GM19025 (cell line): ENCODE data around the gene P2RX7.
"Not testable (repeated sequence)": the region's sequence is repeated elsewhere in the genome, so short reads cannot be mapped to it uniquely, and the experiment has no call there.

Experiments
- ATAC-seq: cut with Tn5 transposase; IDR thresholded peaks from one replicate; pipeline ENCODE4 v1.9.1; 2021; ENCODE audit warnings: mild to moderate bottlenecking, low read depth, moderate library complexity; ENCODE audit not compliant: unreplicated experiment

P2RX7 gene

GRCh38 chr12:121131941-121132341, 735 bp upstream of the P2RX7 start:
- no peak for ATAC-seq

GRCh38 chr12:121133838-121134237, 1.2 kb downstream of the P2RX7 start:
- ATAC-seq, result no peak

GRCh38 chr12:121135320-121135719, 2.6 kb downstream of the P2RX7 start:
- no peak for ATAC-seq

GRCh38 chr12:121137512-121137911, 4.8 kb downstream of the P2RX7 start:
- no peak for ATAC-seq

- ATAC-seq, result no peak
These were observed 5.6 kb downstream of the P2RX7 start for GRCh38 chr12:121138284-121138683.

- ATAC-seq, result no peak
These were observed 6.6 kb downstream of the P2RX7 start for GRCh38 chr12:121139286-121139685.

- no peak for ATAC-seq
These were observed 9.7 kb downstream of the P2RX7 start for GRCh38 chr12:121142171-121142950.

- ATAC-seq, result no peak
These were observed 11.8 kb downstream of the P2RX7 start for GRCh38 chr12:121144416-121144914.

- no peak for ATAC-seq
These were observed 12.5 kb downstream of the P2RX7 start for GRCh38 chr12:121145221-121145620.

GRCh38 chr12:121149289-121149688, 16.6 kb downstream of the P2RX7 start:
- ATAC-seq, result not testable (repeated sequence)

GRCh38 chr12:121154793-121155375, 22.2 kb downstream of the P2RX7 start:
- ATAC-seq, result no peak

GRCh38 chr12:121156365-121156764, 23.7 kb downstream of the P2RX7 start:
- no peak for ATAC-seq

- ATAC-seq, result no peak
These were observed 25.4 kb downstream of the P2RX7 start for GRCh38 chr12:121158085-121158484.

GRCh38 chr12:121158728-121159351, 26.2 kb downstream of the P2RX7 start:
- not testable (repeated sequence) for ATAC-seq

- no peak for ATAC-seq
These were observed 27.0 kb downstream of the P2RX7 start for GRCh38 chr12:121159467-121160307.

- no peak for ATAC-seq
These were observed 29.7 kb downstream of the P2RX7 start for GRCh38 chr12:121162384-121162783.

GRCh38 chr12:121162985-121163384, 30.3 kb downstream of the P2RX7 start:
- no peak for ATAC-seq

- ATAC-seq, result not testable (repeated sequence)
These were observed 32.2 kb downstream of the P2RX7 start for GRCh38 chr12:121164839-121165238.

- ATAC-seq, result no peak
These were observed 32.6 kb downstream of the P2RX7 start for GRCh38 chr12:121165316-121165715.

GRCh38 chr12:121166356-121166755, 33.7 kb downstream of the P2RX7 start:
- ATAC-seq, result no peak
